Renal cortex interstitium (tissue), 11 donors: ENCODE data around the gene SLC15A1. TPM values are rescaled to one million over a fixed set of nuclear protein-coding genes. Genes with fewer than 3 reads are reported as not detected.

Source experiments
- DNase-seq, 11 donors: peaks; one replicate each; pipeline ENCODE4 v3.0.0-alpha.2; 2013; ENCODE audit warnings: low read depth in 9 of 11, low spot score in 4 of 11; ENCODE audit errors: extremely low read depth in 1 of 11
- polyA plus RNA-seq, 3 donors: library from polyadenylated mRNA; unstranded; fragments of 120-200 nt; gene quantifications; one replicate each; pipeline ENCODE4 v1.2.1, GENCODE V29; 2013; ENCODE audit not compliant: insufficient read length in 3 of 3

Gene SLC15A1
- polyA plus RNA-seq, 3 donors: 10.8 to 12.0 (median 11.9) TPM

- no peak for DNase-seq
These were observed 22.8 kb downstream of the SLC15A1 start for GRCh38 chr13:98729658-98730057.

GRCh38 chr13:98722958-98723357 lies 29.5 kb downstream of the SLC15A1 start:
- no peak for DNase-seq

GRCh38 chr13:98721825-98722510 lies 30.5 kb downstream of the SLC15A1 start:
- DNase-seq: no peak

GRCh38 chr13:98719527-98720250 lies 32.8 kb downstream of the SLC15A1 start:
- DNase-seq: no peak

GRCh38 chr13:98717891-98718290 lies 34.6 kb downstream of the SLC15A1 start:
- no peak for DNase-seq

- no peak for DNase-seq
These were observed 35.2 kb downstream of the SLC15A1 start for GRCh38 chr13:98717256-98717655.

- DNase-seq: no peak
These were observed 42.0 kb downstream of the SLC15A1 start for GRCh38 chr13:98710521-98710920.

- no peak for DNase-seq
These were observed 45.0 kb downstream of the SLC15A1 start for GRCh38 chr13:98707281-98707999.

GRCh38 chr13:98706446-98707110 lies 45.9 kb downstream of the SLC15A1 start:
- no peak for DNase-seq

- peak in 6 of 11 donors; percentile 27 to 75 (median 63) for DNase-seq
These were observed 54.7 kb downstream of the SLC15A1 start for GRCh38 chr13:98697791-98698190.

GRCh38 chr13:98693756-98694155 lies 58.7 kb downstream of the SLC15A1 start:
- DNase-seq: no peak

GRCh38 chr13:98691360-98691759 lies 61.1 kb downstream of the SLC15A1 start:
- DNase-seq: no peak

- no peak for DNase-seq
These were observed 62.0 kb downstream of the SLC15A1 start for GRCh38 chr13:98690348-98691022.

- no peak for DNase-seq
These were observed 63.0 kb downstream of the SLC15A1 start for GRCh38 chr13:98689347-98689968.

- no peak for DNase-seq
These were observed 64.1 kb downstream of the SLC15A1 start for GRCh38 chr13:98688373-98688772.

- DNase-seq: no peak
These were observed 65.2 kb downstream of the SLC15A1 start for GRCh38 chr13:98687319-98687718.

- peak in 8 of 11 donors; percentile 21 to 73 (median 54) for DNase-seq
These were observed 66.2 kb downstream of the SLC15A1 start for GRCh38 chr13:98686270-98686669.

- DNase-seq: no peak
These were observed 67.3 kb downstream of the SLC15A1 start for GRCh38 chr13:98685146-98685545.

GRCh38 chr13:98681049-98681448 lies 71.4 kb downstream of the SLC15A1 start:
- no peak for DNase-seq
